Measurements from ENCODE around the gene PLEKHA7.

GRCh38 chr11:16795146-16795545, 219.1 kb downstream of the PLEKHA7 start:
- TF ChIP-seq, protein P1, sequence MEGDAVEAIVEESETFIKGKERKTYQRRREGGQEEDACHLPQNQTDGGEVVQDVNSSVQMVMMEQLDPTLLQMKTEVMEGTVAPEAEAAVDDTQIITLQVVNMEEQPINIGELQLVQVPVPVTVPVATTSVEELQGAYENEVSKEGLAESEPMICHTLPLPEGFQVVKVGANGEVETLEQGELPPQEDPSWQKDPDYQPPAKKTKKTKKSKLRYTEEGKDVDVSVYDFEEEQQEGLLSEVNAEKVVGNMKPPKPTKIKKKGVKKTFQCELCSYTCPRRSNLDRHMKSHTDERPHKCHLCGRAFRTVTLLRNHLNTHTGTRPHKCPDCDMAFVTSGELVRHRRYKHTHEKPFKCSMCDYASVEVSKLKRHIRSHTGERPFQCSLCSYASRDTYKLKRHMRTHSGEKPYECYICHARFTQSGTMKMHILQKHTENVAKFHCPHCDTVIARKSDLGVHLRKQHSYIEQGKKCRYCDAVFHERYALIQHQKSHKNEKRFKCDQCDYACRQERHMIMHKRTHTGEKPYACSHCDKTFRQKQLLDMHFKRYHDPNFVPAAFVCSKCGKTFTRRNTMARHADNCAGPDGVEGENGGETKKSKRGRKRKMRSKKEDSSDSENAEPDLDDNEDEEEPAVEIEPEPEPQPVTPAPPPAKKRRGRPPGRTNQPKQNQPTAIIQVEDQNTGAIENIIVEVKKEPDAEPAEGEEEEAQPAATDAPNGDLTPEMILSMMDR (IDR thresholded peaks at IDR 0.05) = no peak
- no peak for TF ChIP-seq POLR2A (IDR thresholded peaks at IDR 0.05)
